Measurements from ENCODE around the gene KIF2A. TPM values are rescaled to one million over a fixed set of nuclear protein-coding genes. Genes with fewer than 3 reads are reported as not detected.

Gene KIF2A
- total RNA-seq, 1 donor from 2014 or later, result 53.4 TPM

GRCh38 chr5:62326302-62326701, 20.3 kb downstream of the KIF2A start:
- no peak overlapping the region for H3K4me3 ChIP-seq (ENCODE audit: low read depth, low read length)
- DNase-seq (ENCODE audit: low read depth), result no peak
- H3K36me3 ChIP-seq (ENCODE audit: control insufficient read depth, insufficient read depth, low read length), result no peaks in the 10 kb centered on the region
- TF ChIP-seq, protein P1, sequence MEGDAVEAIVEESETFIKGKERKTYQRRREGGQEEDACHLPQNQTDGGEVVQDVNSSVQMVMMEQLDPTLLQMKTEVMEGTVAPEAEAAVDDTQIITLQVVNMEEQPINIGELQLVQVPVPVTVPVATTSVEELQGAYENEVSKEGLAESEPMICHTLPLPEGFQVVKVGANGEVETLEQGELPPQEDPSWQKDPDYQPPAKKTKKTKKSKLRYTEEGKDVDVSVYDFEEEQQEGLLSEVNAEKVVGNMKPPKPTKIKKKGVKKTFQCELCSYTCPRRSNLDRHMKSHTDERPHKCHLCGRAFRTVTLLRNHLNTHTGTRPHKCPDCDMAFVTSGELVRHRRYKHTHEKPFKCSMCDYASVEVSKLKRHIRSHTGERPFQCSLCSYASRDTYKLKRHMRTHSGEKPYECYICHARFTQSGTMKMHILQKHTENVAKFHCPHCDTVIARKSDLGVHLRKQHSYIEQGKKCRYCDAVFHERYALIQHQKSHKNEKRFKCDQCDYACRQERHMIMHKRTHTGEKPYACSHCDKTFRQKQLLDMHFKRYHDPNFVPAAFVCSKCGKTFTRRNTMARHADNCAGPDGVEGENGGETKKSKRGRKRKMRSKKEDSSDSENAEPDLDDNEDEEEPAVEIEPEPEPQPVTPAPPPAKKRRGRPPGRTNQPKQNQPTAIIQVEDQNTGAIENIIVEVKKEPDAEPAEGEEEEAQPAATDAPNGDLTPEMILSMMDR (IDR thresholded peaks at IDR 0.05; ENCODE audit: insufficient read depth, low read length, poor library complexity, severe bottlenecking), result no peak
- no peaks in the 10 kb centered on the region for H3K27me3 ChIP-seq (ENCODE audit: control insufficient read depth, insufficient read depth, low read length)

DNA sequence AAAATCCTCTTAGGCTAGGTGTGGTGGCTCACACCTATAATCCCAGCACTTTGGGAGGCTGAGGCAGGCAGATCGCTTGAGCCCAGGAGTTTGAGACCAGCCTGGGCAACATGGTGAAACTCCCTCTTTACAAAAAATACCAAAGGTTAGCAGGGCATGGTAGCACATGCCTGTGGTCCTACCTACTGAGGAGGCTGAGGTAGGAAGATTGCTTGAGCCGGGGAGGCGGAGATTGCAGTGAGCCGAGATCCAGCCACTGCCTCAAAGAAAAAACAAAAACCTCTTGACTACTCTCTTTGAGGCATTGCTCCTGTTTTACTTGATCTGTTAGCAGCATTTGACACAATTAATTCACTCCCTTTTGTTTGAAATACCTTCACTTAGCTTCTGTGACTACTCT, 20.7 kb downstream of the KIF2A start:
- no peak for DNase-seq (ENCODE audit: low read depth)
- TF ChIP-seq, protein P1 (IDR thresholded peaks at IDR 0.05; ENCODE audit: insufficient read depth, low read length, poor library complexity, severe bottlenecking), result no peak
- no peak overlapping the region for H3K4me3 ChIP-seq (ENCODE audit: low read depth, low read length)
- H3K27me3 ChIP-seq (ENCODE audit: control insufficient read depth, insufficient read depth, low read length), result no peaks in the 10 kb centered on the region
- no peaks in the 10 kb centered on the region for H3K36me3 ChIP-seq (ENCODE audit: control insufficient read depth, insufficient read depth, low read length)

GRCh38 chr5:62327138-62328053, 21.4 kb downstream of the KIF2A start:
- DNase-seq (ENCODE audit: low read depth), result no peak
- TF ChIP-seq, protein P1 (IDR thresholded peaks at IDR 0.05; ENCODE audit: insufficient read depth, low read length, poor library complexity, severe bottlenecking), result no peak
- Histone ChIP-seq H3K27me3 (ENCODE audit: control insufficient read depth, insufficient read depth, low read length) (no peaks in the 10 kb centered on the region), H3K36me3 (ENCODE audit: control insufficient read depth, insufficient read depth, low read length) (no peaks in the 10 kb centered on the region), H3K4me3 (ENCODE audit: low read depth, low read length) (no peak overlapping the region)

GRCh38 chr5:62328772-62329491, 22.9 kb downstream of the KIF2A start:
- TF ChIP-seq, protein P1 (IDR thresholded peaks at IDR 0.05; ENCODE audit: insufficient read depth, low read length, poor library complexity, severe bottlenecking), result no peak
- Histone ChIP-seq H3K27me3 (ENCODE audit: control insufficient read depth, insufficient read depth, low read length) (no peaks in the 10 kb centered on the region), H3K36me3 (ENCODE audit: control insufficient read depth, insufficient read depth, low read length) (no peaks in the 10 kb centered on the region), H3K4me3 (ENCODE audit: low read depth, low read length) (no peak overlapping the region)
- no peak for DNase-seq (ENCODE audit: low read depth)

DNA sequence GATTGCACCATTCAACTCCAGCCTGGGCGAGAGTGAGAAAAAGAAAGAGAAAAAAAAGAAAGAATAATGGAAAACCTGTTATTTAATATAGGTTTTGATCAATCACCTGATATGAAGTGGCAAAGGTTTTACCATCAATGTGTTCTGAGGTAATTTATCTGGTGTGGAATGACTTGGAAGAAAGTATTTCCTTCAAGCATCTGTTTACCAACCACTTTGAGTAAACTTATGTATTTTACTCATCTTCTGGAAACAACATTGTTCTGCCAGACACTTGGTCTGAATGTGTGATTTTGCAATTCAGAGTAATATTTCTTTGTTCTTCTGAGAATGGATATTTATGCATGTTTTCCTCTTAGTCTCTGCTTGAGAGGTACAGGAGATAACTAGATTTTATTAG, 24.3 kb downstream of the KIF2A start:
- Histone ChIP-seq H3K27me3 (ENCODE audit: control insufficient read depth, insufficient read depth, low read length) (no peaks in the 10 kb centered on the region), H3K36me3 (ENCODE audit: control insufficient read depth, insufficient read depth, low read length) (no peaks in the 10 kb centered on the region), H3K4me3 (ENCODE audit: low read depth, low read length) (no peak overlapping the region)
- DNase-seq (ENCODE audit: low read depth), result no peak
- TF ChIP-seq, protein P1 (IDR thresholded peaks at IDR 0.05; ENCODE audit: insufficient read depth, low read length, poor library complexity, severe bottlenecking), result no peak

Measured in kidney epithelial cell (primary cell).